Inflammatory macrophage treated with lipopolysaccharide for 4 hours (primary cell): ENCODE measurements around the gene ZNF43.
A peak's percentile ranks its signal among the peaks of the same experiment; 100 is the strongest.
"Not testable (repeated sequence)": the region's sequence is repeated elsewhere in the genome, so short reads cannot be mapped to it uniquely, and the experiment has no call there.

Source experiments
- DNase-seq: peaks from one replicate; pipeline ENCODE4 v3.0.0-alpha.2; 2020

Gene ZNF43

GRCh38 chr19:21835810-21836444 is at the start of gene ZNF43:
TSS of gene ZNF43 (minus strand) at chr19:21836182. CDS start at chr19:21836038, 144 bp downstream.
- peak; percentile 90 for DNase-seq

- not testable (repeated sequence) for DNase-seq
Measured at GRCh38 chr19:21885516-21885915, 49.5 kb upstream of the ZNF43 start.

DNA sequence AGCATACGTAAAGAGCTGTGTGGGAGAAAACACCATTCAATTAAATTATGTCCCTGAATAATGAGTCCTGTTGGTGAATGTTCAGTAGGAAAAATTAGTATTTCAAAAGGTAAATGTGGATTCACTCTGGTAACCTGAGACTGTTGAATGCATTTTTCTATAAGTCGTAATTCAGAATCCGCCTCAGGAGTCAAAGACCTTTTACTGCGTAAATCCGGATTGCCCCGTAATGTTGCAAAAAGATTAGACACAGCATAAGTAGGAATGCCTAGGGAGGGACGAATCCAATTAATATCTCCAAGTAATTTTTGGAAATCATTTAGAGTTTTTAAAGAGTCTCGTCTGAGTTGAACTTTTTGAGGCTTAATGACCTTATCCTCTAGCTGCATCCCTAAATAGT is 48.8 kb upstream of the ZNF43 start:
- not testable (repeated sequence) for DNase-seq

DNA sequence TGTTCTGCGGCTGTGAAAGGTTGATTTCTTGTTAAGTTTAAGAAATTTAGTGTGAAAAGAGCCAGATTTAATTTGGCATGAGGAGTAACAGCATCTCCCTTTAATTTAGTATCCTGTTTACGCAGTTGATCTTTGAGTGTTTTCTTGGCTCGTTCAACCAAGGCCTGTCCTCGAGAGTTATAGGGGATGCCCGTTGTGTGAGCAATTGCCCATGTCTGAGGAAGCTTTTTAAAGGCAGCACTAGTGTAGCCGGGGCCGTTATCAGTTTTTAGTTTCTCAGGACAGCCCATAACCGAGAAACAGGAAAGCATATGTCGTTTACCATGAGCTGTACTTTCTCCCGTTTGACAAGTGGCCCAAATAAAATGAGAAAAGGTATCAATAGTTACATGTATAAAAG is 47.5 kb upstream of the ZNF43 start:
- peak; percentile 1 for DNase-seq

DNA sequence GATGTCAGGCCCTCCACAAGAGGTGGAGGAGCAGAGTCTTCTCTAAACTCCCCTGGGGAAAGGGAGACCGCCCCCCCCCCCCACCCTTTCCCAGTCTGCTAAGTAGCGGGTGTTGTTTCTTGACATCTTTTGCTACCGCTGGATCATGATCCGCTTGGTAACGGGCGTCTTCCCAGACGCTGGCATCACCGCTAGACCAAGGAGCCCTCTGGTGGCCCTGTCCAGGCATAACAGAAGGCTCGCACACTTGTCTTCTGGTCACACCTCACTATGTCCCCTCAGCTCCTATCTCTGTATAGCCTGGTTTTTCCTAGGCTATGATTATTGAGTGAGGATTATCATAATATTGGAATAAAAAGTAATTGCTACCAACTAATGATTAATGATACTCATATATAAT is 44.8 kb upstream of the ZNF43 start:
- DNase-seq, result not testable (repeated sequence)

DNA sequence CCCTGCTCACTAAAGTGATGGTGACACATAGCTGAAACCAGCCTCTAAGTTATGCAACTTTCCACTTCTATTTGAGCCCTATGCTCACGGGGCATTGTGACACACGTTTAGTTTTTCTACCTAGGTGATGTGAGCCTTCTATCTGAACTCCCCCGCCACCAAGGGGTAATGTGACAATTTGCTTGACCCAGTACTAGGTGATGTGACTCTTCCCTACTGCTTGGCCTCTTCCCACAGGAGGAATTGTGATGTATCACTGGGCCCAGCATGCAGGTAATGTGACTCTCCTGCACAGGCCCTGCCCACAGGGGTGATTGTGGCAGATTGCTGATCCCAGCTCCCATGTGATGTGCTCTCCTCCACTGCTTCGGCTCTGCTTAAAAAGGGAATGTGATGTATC is 42.7 kb upstream of the ZNF43 start:
- DNase-seq, result no peak

GRCh38 chr19:21877976-21878375 is 42.0 kb upstream of the ZNF43 start:
- DNase-seq, result no peak

DNA sequence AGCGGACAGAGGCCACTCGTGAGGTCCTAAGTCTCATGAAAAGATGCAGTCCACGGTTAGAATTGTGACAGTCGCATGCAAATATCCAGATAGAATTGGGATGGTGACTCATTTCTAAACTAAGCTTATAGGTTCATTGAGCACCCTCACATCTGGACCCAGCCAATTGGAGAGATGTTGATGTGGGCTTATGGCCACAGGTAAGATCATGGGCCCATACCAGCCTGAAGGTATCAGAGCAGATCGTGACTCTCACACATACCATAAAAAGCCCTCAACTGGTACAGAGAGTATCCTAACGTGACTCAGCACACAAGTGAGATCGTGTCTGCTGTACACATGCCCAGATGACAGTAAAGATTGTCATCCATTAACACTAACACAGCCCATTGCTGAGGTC is 40.6 kb upstream of the ZNF43 start:
- DNase-seq, result not testable (repeated sequence)

DNA sequence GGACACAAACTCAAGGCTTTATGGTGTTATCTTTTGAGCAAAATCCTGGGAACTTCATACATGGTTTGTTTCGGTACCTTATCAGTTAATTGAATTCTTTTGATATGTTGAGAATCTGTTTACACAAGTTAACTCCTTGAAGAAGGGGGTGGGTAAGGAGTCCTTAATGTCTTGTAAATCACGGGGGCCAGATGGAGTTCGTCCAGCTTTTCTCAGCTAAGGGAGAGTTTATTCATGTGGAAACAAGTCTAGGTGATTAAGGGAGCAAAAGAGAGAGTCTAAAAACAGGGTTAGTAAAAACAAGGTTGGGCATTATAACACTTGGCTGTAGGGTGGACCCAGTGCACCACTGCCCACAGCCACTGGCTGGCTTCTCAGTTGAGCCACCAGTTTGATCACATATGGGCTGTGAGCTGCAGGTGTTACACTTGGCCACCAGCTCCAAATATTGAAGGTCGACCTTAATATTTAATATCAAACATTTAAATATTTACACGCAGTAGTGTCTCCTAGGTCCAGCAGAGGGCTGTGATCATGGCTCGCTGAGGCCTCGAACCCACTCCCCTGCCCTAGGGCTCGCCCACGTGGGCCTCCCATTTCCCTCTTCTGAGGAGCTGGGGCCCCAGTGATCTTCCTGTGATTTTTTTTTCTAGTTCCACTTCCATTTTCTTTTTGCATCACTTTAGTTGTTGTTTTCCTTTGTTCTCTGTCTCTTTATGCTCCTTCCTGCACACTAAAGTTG is 21.0 kb upstream of the ZNF43 start:
- DNase-seq, result no peak

- DNase-seq, result peak; percentile 93
Measured at GRCh38 chr19:21851596-21852345, 15.8 kb upstream of the ZNF43 start.

DNA sequence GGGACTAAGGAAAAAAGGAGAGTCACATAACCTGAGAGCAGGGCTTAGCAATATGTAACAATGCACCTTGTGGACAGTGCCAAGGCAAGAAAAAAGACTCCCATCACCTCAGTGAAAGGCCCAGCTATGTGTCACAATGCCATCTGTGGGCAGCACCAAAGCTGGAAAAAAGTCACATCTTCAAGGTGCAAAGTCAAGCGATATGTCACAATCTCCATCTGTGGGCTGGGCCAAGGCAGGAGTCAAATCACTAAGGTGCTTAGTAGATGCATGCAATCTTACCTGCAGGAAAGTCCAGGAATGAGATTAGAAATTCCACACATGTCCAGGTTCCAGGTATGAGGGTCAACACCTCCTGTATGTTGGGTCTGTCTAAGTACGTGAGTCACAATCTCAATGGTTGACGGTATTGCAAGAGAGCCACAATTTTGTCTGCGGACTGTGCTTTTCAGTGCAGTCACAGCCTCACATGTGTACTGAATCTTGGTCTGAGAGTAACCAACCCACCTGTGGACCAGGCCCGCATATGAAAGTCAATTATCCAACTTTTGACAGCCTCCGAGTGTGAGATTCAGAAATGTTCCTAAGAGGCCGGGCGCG is 14.8 kb upstream of the ZNF43 start:
- no peak for DNase-seq

GRCh38 chr19:21848706-21849105 is 12.7 kb upstream of the ZNF43 start:
- no peak for DNase-seq

DNA sequence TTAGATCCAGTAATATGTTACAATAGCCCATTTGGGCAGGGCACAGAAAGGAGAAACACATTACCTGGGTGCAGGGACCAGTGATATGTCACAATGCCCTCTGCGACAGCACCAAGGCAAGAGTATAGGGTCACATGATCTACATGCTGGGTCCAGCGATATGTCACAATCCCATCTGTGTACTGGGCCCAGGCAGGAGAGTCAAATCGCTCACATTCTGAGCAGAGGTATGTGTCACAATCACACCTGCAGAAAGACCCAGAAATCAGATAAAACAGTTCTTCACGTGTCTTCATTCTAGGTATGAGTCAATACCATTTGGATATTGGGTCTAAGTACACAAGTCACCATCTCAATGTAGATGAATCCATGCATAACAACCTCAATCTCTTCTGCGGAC is 7.1 kb upstream of the ZNF43 start:
- no peak for DNase-seq

DNA sequence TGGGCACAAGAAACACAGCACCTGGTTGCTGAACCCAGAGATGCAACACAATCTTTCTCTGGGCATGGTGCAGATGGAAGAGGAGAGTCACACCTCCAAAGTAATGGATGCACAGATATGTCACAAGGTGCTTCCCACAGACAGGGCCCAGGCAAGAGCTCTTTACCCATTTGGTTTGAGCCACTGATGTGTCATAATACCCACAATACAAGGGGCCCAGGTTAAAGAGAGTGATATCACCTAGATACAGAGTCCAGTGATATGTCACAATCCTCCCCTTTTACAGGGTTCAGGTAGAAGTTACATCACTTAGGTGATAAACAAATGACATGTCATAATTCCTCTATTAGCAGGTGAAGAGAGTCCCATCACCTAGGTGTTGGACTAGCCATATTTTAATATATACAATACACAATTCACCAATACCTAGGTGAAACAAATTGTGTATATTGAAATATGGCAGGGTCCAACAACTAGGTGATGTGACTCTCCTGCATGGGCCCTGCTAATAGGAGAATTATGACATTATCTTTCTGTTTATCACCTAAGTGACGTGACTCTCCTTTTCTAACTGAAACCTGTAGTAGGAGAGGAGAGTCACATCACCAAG is 5.6 kb upstream of the ZNF43 start:
- DNase-seq, result no peak

DNA sequence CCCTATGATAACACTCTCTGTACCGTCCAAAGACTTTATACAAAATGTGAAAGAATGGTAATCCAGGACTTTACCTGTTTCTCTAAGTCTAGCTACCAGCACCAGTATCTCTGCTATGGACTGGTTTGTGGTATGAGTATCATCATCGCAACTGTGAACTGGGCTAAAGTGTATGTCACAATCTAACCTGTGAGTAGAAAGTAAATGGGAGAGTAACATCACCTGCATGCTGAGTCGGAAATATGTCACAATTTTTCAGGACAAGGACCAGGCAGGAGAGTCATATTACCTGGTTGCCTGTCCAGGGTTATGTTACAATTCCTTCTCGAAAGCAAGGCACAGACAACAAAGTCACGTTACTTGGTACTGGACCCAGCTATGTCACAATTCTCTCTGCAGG is 5.1 kb upstream of the ZNF43 start:
- no peak for DNase-seq

GRCh38 chr19:21839976-21840375 is 4.0 kb upstream of the ZNF43 start:
- no peak for DNase-seq

DNA sequence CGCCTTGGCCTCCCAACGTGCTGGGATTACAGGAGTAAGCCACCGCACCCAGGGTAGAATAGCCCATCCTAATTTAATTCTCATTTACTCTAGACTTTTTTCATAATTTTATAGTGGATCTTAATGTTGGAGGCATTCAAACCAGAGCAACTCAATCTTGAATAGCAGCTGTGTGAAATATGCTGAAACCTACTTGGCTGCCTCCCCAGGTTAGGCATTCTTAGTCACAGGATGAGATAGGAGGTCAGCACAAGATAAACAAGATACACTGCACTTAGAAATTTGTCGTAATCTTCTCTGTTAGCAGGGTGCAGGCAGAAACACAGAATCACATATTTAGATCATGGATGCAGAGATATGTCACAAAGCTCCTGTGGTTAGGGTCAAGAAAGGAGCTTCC is 2.7 kb upstream of the ZNF43 start:
- DNase-seq, result no peak

- no peak for DNase-seq
Measured at GRCh38 chr19:21835429-21835809, 563 bp downstream of the ZNF43 start.

- no peak for DNase-seq
Measured at GRCh38 chr19:21833733-21834132, 2.2 kb downstream of the ZNF43 start.

GRCh38 chr19:21824679-21825078 is 11.3 kb downstream of the ZNF43 start:
- no peak for DNase-seq

- DNase-seq, result no peak
Measured at GRCh38 chr19:21823224-21823623, 12.8 kb downstream of the ZNF43 start.

GRCh38 chr19:21812448-21812847 is 23.5 kb downstream of the ZNF43 start:
- no peak for DNase-seq

- not testable (repeated sequence) for DNase-seq
Measured at GRCh38 chr19:21808400-21809000, 27.5 kb downstream of the ZNF43 start.
